Activated naive CD8-positive, alpha-beta T cell treated with anti-CD3 and anti-CD28 coated beads for 36 hours (primary cell): ENCODE results near the gene LRSAM1. TPM values are rescaled to one million over a fixed set of nuclear protein-coding genes. Genes with fewer than 3 reads are reported as not detected.
A peak's percentile ranks its signal among the peaks of the same experiment; 100 is the strongest.

ENCODE experiments used
- DNase-seq: peaks from one replicate; pipeline ENCODE4 v3.0.0; 2021
- H3K27ac Mint-ChIP-seq: one replicate; pipeline ENCODE4 v1.8.0; 2022; ENCODE audit warnings: mild to moderate bottlenecking, moderate library complexity, mixed read lengths
- H3K27me3 Mint-ChIP-seq: one replicate; pipeline ENCODE4 v1.8.0; 2022; ENCODE audit warnings: mild to moderate bottlenecking, mixed read lengths
- H3K36me3 Mint-ChIP-seq: one replicate; pipeline ENCODE4 v1.8.0; 2021; ENCODE audit warnings: mild to moderate bottlenecking, mixed read lengths
- H3K4me1 Mint-ChIP-seq: one replicate; pipeline ENCODE4 v1.8.0; 2021; ENCODE audit warnings: mixed read lengths
- H3K4me3 Mint-ChIP-seq: one replicate; pipeline ENCODE4 v1.8.0; 2022; ENCODE audit warnings: mild to moderate bottlenecking, moderate library complexity, mixed read lengths
- H3K9me3 Mint-ChIP-seq: one replicate; pipeline ENCODE4 v1.8.0; 2022; ENCODE audit warnings: mixed read lengths
- total RNA-seq, 2 experiments: library from RNA; stranded (reverse); gene quantifications; one replicate each; pipeline ENCODE4 v1.2.3, GENCODE V29; 2021

The LRSAM1 gene
- total RNA-seq, 2 experiments from 2014 or later: 17.7 to 20.7 TPM

- peaks cover 20% of the 10 kb centered on the region for H3K9me3 Mint-ChIP-seq
- H3K4me3 Mint-ChIP-seq: no peak overlapping the region
- DNase-seq: no peak
- no peak overlapping the region for H3K27ac Mint-ChIP-seq
- H3K36me3 Mint-ChIP-seq: peaks cover 40% of the 10 kb centered on the region
- peaks cover 2% of the 10 kb centered on the region for H3K4me1 Mint-ChIP-seq
- no peaks in the 10 kb centered on the region for H3K27me3 Mint-ChIP-seq
Observed at GRCh38 chr9:127520941-127521918, 69.9 kb downstream of the LRSAM1 start.

GRCh38 chr9:127521919-127522304, 70.6 kb downstream of the LRSAM1 start:
- Mint-ChIP-seq H3K4me3 (no peak overlapping the region), H3K27ac (no peak overlapping the region), H3K9me3 (peaks cover 21% of the 10 kb centered on the region), H3K36me3 (peaks cover 44% of the 10 kb centered on the region), H3K27me3 (no peaks in the 10 kb centered on the region), H3K4me1 (peaks cover 2% of the 10 kb centered on the region)
- no peak for DNase-seq

GRCh38 chr9:127522727-127523126, 71.4 kb downstream of the LRSAM1 start:
- H3K27me3 Mint-ChIP-seq: no peaks in the 10 kb centered on the region
- no peak overlapping the region for H3K4me3 Mint-ChIP-seq
- H3K27ac Mint-ChIP-seq: no peak overlapping the region
- no peak for DNase-seq
- peaks cover 21% of the 10 kb centered on the region for H3K9me3 Mint-ChIP-seq
- peaks cover 2% of the 10 kb centered on the region for H3K4me1 Mint-ChIP-seq
- H3K36me3 Mint-ChIP-seq: peaks cover 43% of the 10 kb centered on the region

DNA sequence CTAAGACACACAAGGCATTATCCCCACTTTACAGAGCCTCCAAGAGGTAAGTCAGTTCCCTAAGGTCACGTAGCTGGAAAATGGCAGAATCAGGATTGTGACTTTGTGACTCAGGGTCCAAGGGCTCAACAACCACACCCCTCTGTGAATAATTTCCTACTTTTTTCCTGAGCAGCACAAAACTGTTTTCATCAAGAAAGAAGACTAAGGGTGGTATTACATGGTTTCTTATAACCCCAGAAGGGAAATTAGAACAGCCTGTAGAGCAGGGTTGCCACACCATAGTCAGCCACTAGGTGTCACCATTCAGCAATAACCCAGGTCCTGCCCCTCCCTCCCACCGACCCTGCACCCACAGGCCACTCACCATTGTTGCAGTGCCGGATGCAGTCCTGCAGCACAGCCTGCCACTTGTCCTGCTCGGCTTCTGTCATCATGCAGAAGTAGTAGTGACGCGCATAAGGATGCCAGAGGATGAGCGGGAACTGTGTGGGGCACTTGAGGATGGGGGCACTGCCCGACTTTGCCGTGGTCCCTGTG, 72.1 kb downstream of the LRSAM1 start:
- DNase-seq: peak; percentile 23
- Mint-ChIP-seq H3K4me3 (no peak overlapping the region), H3K27me3 (no peaks in the 10 kb centered on the region), H3K4me1 (peaks cover 2% of the 10 kb centered on the region), H3K9me3 (peaks cover 21% of the 10 kb centered on the region), H3K27ac (no peak overlapping the region), H3K36me3 (peaks cover 43% of the 10 kb centered on the region)

GRCh38 chr9:127524373-127524772, 73.1 kb downstream of the LRSAM1 start:
- Mint-ChIP-seq H3K27me3 (no peaks in the 10 kb centered on the region), H3K4me3 (no peak overlapping the region), H3K9me3 (peaks cover 21% of the 10 kb centered on the region), H3K36me3 (peaks cover 43% of the 10 kb centered on the region), H3K27ac (no peak overlapping the region), H3K4me1 (no peaks in the 10 kb centered on the region)
- no peak for DNase-seq

GRCh38 chr9:127525401-127526188, 74.3 kb downstream of the LRSAM1 start:
- Mint-ChIP-seq H3K27me3 (no peaks in the 10 kb centered on the region), H3K36me3 (peaks cover 43% of the 10 kb centered on the region), H3K4me3 (no peak overlapping the region), H3K27ac (no peak overlapping the region), H3K9me3 (peaks cover 21% of the 10 kb centered on the region), H3K4me1 (no peaks in the 10 kb centered on the region)
- no peak for DNase-seq

- Mint-ChIP-seq H3K36me3 (peaks cover 40% of the 10 kb centered on the region), H3K27ac (no peak overlapping the region), H3K4me3 (no peak overlapping the region)
Observed at GRCh38 chr9:127526655-127527559, 75.6 kb downstream of the LRSAM1 start.

GRCh38 chr9:127527560-127528268, 76.4 kb downstream of the LRSAM1 start:
- DNase-seq: no peak
- H3K4me3 Mint-ChIP-seq: no peak overlapping the region
- H3K36me3 Mint-ChIP-seq: peaks cover 37% of the 10 kb centered on the region
- H3K4me1 Mint-ChIP-seq: no peaks in the 10 kb centered on the region
- no peaks in the 10 kb centered on the region for H3K27me3 Mint-ChIP-seq
- H3K9me3 Mint-ChIP-seq: peaks cover 19% of the 10 kb centered on the region
- H3K27ac Mint-ChIP-seq: no peak overlapping the region

More at GRCh38 chr9:127526655-127527559, 75.6 kb downstream of the LRSAM1 start:
- H3K27me3 Mint-ChIP-seq: no peaks in the 10 kb centered on the region
- H3K9me3 Mint-ChIP-seq: peaks cover 21% of the 10 kb centered on the region
- H3K4me1 Mint-ChIP-seq: no peaks in the 10 kb centered on the region
- no peak for DNase-seq

DNA sequence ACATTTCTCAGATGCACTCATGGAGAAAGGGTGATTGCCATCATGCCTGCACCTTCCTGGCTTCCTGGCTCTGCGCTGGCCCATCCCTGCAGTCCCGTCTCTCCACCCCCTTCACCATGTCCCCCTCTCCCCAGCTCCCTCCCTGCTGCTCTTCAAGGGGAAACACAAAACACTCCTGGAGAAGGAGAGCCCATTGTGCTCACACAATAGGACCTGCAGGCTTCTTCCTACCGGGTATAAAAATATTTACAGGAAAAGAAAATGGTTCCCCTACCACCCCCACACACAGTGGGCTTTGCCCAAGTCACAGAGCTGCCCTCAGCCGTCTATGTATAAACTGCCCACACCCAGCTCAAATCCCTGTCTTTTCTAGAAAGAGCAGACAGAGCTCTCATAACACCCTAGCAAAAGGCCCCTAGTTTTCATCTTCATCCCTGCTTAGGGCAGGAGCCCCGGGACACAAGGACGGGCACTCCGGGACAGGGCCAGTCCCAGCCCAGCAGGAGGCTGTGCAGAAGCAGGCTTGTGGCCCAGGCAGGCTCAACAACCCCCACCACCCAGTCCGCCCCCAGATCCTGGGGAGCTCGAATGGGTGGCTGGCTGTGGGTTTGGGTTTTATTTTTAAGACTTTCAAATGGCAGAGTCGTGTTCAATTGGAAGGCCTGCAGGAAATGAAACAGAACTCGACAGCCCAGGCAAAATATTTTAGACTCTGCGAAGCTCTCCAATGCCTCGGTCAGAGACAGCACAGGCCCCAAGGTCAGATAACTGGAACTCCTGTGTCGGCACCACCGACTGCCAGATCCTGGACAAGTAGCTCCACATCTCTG, 77.3 kb downstream of the LRSAM1 start:
- H3K36me3 Mint-ChIP-seq: peaks cover 30% of the 10 kb centered on the region
- no peak overlapping the region for H3K27ac Mint-ChIP-seq
- H3K4me1 Mint-ChIP-seq: no peaks in the 10 kb centered on the region
- no peaks in the 10 kb centered on the region for H3K27me3 Mint-ChIP-seq
- H3K4me3 Mint-ChIP-seq: no peak overlapping the region
- peaks cover 13% of the 10 kb centered on the region for H3K9me3 Mint-ChIP-seq
- DNase-seq: no peak

GRCh38 chr9:127529671-127530070, 78.4 kb downstream of the LRSAM1 start:
- DNase-seq: no peak
- no peaks in the 10 kb centered on the region for H3K4me1 Mint-ChIP-seq
- no peak overlapping the region for H3K27ac Mint-ChIP-seq
- H3K27me3 Mint-ChIP-seq: no peaks in the 10 kb centered on the region
- peaks cover 11% of the 10 kb centered on the region for H3K9me3 Mint-ChIP-seq
- peaks cover 19% of the 10 kb centered on the region for H3K36me3 Mint-ChIP-seq
- no peak overlapping the region for H3K4me3 Mint-ChIP-seq

DNA sequence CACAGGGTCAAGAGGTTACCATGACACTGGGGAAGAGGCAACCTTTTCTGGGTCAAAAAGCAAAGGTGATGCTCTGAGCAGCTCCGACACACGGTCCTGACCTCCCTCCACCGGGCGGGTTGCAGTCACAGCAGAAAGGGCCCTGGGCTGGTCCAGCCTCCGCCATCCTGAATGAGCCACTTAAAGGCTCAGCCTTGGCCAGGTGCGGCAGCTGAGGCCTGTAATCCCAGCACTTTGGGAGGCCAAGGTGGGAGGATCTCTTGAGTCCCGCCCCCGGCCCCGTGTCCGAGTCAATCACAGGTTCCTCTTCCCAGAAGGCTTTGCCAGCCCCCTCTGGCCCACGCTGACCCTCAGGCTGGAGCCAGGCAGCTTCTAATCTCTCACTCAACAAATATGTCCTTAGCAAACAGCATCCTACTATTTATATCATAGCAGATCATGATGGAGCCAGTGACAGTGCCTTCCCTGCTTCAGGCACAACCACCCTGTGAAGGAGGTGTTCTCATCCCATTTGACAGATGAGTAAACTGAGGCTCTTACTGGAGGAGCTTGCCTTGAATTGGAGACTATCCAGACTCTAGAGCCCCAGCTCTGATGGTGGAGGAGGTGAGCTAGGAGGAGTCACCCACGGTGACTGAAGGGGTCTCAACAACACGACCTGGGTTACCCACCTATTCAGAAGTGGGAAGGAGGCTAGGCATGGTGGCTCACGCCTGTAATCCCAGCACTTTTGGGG, 79.1 kb downstream of the LRSAM1 start:
- no peak overlapping the region for H3K27ac Mint-ChIP-seq
- H3K9me3 Mint-ChIP-seq: peaks cover 5% of the 10 kb centered on the region
- no peaks in the 10 kb centered on the region for H3K27me3 Mint-ChIP-seq
- peaks cover 12% of the 10 kb centered on the region for H3K36me3 Mint-ChIP-seq
- no peaks in the 10 kb centered on the region for H3K4me1 Mint-ChIP-seq
- DNase-seq: no peak
- H3K4me3 Mint-ChIP-seq: no peak overlapping the region

- no peak for DNase-seq
- H3K36me3 Mint-ChIP-seq: peaks cover 2% of the 10 kb centered on the region
- no peaks in the 10 kb centered on the region for H3K27me3 Mint-ChIP-seq
- H3K9me3 Mint-ChIP-seq: no peaks in the 10 kb centered on the region
- no peak overlapping the region for H3K4me3 Mint-ChIP-seq
- H3K4me1 Mint-ChIP-seq: no peaks in the 10 kb centered on the region
- no peak overlapping the region for H3K27ac Mint-ChIP-seq
Observed at GRCh38 chr9:127531676-127532075, 80.4 kb downstream of the LRSAM1 start.
